Mucosa of descending colon (tissue), 3 donors: ENCODE measurements around the gene LDLRAD4. TPM values are rescaled to one million over a fixed set of nuclear protein-coding genes. Genes with fewer than 3 reads are reported as not detected.
"Not testable (repeated sequence)": the region's sequence is repeated elsewhere in the genome, so short reads cannot be mapped to it uniquely, and the experiment has no call there.

ENCODE experiments used
- ATAC-seq: fragments of 200-7000 bp; cut with Tn5 transposase; one replicate; pipeline ENCODE4 v1.9.1; 2020; ENCODE audit warnings: mild to moderate bottlenecking, moderate library complexity
- DNase-seq, 3 donors: peaks; one replicate each; pipeline ENCODE4 v3.0.0-alpha.2; 2020
- H3K36me3 ChIP-seq: fragments of 200-600 bp; one replicate; pipeline ENCODE4 v1.8.0; 2021; ENCODE audit warnings: low read depth, mild to moderate bottlenecking
- H3K4me1 ChIP-seq: fragments of 200-600 bp; one replicate; pipeline ENCODE4 v1.8.0; 2021; ENCODE audit warnings: low read depth, mild to moderate bottlenecking
- H3K4me3 ChIP-seq: fragments of 200-600 bp; one replicate; pipeline ENCODE4 v1.8.0; 2021; ENCODE audit warnings: mild to moderate bottlenecking
- H3K9me3 ChIP-seq: fragments of 200-600 bp; one replicate; pipeline ENCODE4 v1.8.0; 2021; ENCODE audit warnings: mild to moderate bottlenecking
- CTCF ChIP-seq: fragments of 200-600 bp; IDR thresholded peaks from one replicate; pipeline ENCODE4 v1.8.0; 2022; ENCODE audit warnings: antibody characterized with exemption, mild to moderate bottlenecking
- intact Hi-C, 2 donors: fragments of 100-400 bp; cut with DNase I in 1 of 2; cut with micrococcal nuclease in 1 of 2; formaldehyde crosslinking; loops; one replicate each; pipeline versions ENCODE4 v1.11.0 to v1.11.1; 2022; cut with DNase I, micrococcal nuclease
- total RNA-seq, 3 donors: library from RNA; stranded (reverse); fragmentation: NEBNext Ultra II Directional in 2 of 3; extraction: Animal tissue kit (Norgen Biotek cat#: 25700) in 2 of 3; gene quantifications; one replicate each; pipeline versions ENCODE4 v1.2.1 to v1.2.4, GENCODE V29; 2021 to 2023
- donor health status: DM: no; HTN: no; CAD: no; lungs with moderate emphysema.
- donor health status: DM: no; HTN: no; CAD: no.
- donor health status: DM: no; HTN: yes; CAD: no.

The LDLRAD4 gene
- total RNA-seq, 3 donors from 2014 or later: 36.8 to 41.0 (median 37.4) TPM

- no peaks in the 10 kb centered on the region for H3K9me3 ChIP-seq
- no peak for TF ChIP-seq CTCF
- no peaks in the 10 kb centered on the region for H3K4me1 ChIP-seq
- no peak for ATAC-seq
- intact Hi-C loops: no loop called here
- no peaks in the 10 kb centered on the region for H3K36me3 ChIP-seq
- H3K4me3 ChIP-seq: no peak overlapping the region
- no peak for DNase-seq
Measured at GRCh38 chr18:13260935-13261640, 42.5 kb downstream of the LDLRAD4 start.

- intact Hi-C loops: no loop called here
- Histone ChIP-seq H3K9me3 (no peaks in the 10 kb centered on the region), H3K4me1 (no peaks in the 10 kb centered on the region), H3K36me3 (no peaks in the 10 kb centered on the region), H3K4me3 (no peak overlapping the region)
- no peak for TF ChIP-seq CTCF
- DNase-seq (no peak), ATAC-seq (no peak)
Measured at GRCh38 chr18:13261661-13262357, 43.2 kb downstream of the LDLRAD4 start.

- DNase-seq, H3K9me3 ChIP-seq, H3K36me3 ChIP-seq, intact Hi-C loops, ATAC-seq, H3K4me1 ChIP-seq, H3K4me3 ChIP-seq: not testable (repeated sequence)
Measured at GRCh38 chr18:13262358-13262680, 43.8 kb downstream of the LDLRAD4 start.

GRCh38 chr18:13262839-13263691 lies 44.5 kb downstream of the LDLRAD4 start:
- no peak for TF ChIP-seq CTCF
- Histone ChIP-seq H3K4me1 (no peaks in the 10 kb centered on the region), H3K36me3 (no peaks in the 10 kb centered on the region), H3K4me3 (no peak overlapping the region), H3K9me3 (no peaks in the 10 kb centered on the region)
- no peak for DNase-seq
- ATAC-seq: no peak
- intact Hi-C loops: no loop called here

GRCh38 chr18:13264091-13265007 lies 45.8 kb downstream of the LDLRAD4 start:
- no peak for TF ChIP-seq CTCF
- ATAC-seq: no peak
- no peaks in the 10 kb centered on the region for H3K9me3 ChIP-seq
- H3K4me3 ChIP-seq: no peak overlapping the region
- no peak for DNase-seq
- intact Hi-C loops: no loop called here
- H3K36me3 ChIP-seq: no peaks in the 10 kb centered on the region
- no peaks in the 10 kb centered on the region for H3K4me1 ChIP-seq
